ENCODE measurements around the gene RGS10.

- TF ChIP-seq HMG20A (CRISPR knock-in tag; conservative IDR thresholded peaks at IDR 0.05) (no peak), EZH2 (IDR thresholded peaks at IDR 0.05; ENCODE audit: borderline replicate concordance, low read depth, low read length) (no peak), MAX (CRISPR knock-in tag; IDR thresholded peaks at IDR 0.05) (no peak), TCF7 (IDR thresholded peaks at IDR 0.05; ENCODE audit: borderline replicate concordance) (no peak), FOXO4 (CRISPR knock-in tag; IDR thresholded peaks at IDR 0.05) (no peak), ZNF175 (CRISPR knock-in tag; IDR thresholded peaks at IDR 0.05; ENCODE audit: low read depth) (no peak), CREB1 (IDR thresholded peaks at IDR 0.05) (no peak), CREB1 (CRISPR knock-in tag; IDR thresholded peaks at IDR 0.05) (no peak), CTCF (IDR thresholded peaks at IDR 0.05 in 2 of 3, conservative IDR thresholded peaks at IDR 0.05 in 1 of 3; ENCODE audit: insufficient read depth in 2 of 3, low read depth in 1 of 3, low read length in 3 of 3) (no peak), ZNF217 (CRISPR knock-in tag; IDR thresholded peaks at IDR 0.05) (no peak), ZNF76 (CRISPR knock-in tag; IDR thresholded peaks at IDR 0.05; ENCODE audit: borderline replicate concordance) (no peak), BCOR (IDR thresholded peaks at IDR 0.05) (no peak), CREB5 (CRISPR knock-in tag; IDR thresholded peaks at IDR 0.05) (no peak)
- TF ChIP-seq, protein P1, sequence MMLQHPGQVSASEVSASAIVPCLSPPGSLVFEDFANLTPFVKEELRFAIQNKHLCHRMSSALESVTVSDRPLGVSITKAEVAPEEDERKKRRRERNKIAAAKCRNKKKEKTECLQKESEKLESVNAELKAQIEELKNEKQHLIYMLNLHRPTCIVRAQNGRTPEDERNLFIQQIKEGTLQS (IDR thresholded peaks at IDR 0.05), result no peak
- TF ChIP-seq, protein P1 (CRISPR knock-in tag; conservative IDR thresholded peaks at IDR 0.05), result no peak
Observed at GRCh38 chr10:119511828-119512515, 30.5 kb downstream of the RGS10 start.
